HG03060 (cell line): Measurements from ENCODE around the gene PLAAT3.
A peak's percentile ranks its signal among the peaks of the same experiment; 100 is the strongest.
"Not testable (repeated sequence)": the region's sequence is repeated elsewhere in the genome, so short reads cannot be mapped to it uniquely, and the experiment has no call there.

Experiments
- ATAC-seq: cut with Tn5 transposase; IDR thresholded peaks from one replicate; pipeline ENCODE4 v1.9.1; 2021; ENCODE audit warnings: low read depth, moderate number of reproducible peaks; ENCODE audit not compliant: unreplicated experiment

Gene PLAAT3

DNA sequence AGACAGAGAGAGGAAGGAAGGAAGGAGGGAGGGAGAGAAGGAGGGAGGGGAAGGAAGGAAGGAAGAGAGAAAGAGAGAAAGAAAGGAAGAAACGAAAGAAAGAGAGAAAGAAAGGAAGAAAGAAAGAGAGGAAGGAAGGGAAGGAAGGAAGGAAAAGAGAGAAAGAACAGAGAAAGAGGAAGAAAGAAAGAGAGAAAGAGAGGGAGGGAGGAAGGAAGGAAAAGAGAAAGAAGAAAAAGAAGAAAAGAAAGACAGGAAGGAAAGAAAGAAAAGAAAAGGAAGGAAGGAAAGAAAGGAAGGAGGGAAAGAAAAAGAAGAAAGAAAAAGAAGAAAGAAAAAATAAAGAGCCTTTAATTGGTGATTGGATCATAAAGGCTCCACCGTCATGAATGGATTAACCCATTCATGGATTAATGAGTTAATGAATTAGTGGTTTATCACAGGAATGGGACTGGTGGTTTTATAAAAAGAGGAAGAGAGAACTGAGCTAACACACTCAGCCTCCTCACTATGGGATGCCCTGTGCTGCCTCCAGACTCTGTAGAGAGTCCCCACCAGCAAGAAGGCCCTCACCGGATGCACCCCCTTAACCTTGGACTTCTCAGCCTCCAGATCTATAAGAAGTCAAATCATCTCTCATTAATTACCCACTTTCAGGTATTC lies 42.1 kb downstream of the PLAAT3 start:
- ATAC-seq = no peak

DNA sequence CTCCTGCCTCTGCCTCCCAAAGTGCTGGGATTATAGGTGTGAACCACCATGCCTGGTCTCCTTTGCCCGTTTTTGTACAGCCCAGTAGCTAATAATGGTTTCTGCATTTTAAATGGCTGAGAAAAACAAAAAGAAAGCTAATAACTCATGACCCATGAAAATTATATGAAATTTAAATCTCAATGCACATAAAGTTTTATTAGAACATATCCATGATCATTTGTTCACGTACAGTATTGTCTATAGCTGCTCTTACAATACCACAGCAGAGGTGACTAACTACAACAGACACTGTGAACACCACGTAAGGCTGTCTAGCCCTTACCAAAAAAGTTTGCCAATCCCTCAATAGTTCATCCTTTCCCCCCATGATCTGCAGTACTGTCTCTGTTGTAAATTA lies 44.7 kb downstream of the PLAAT3 start:
- ATAC-seq = no peak

DNA sequence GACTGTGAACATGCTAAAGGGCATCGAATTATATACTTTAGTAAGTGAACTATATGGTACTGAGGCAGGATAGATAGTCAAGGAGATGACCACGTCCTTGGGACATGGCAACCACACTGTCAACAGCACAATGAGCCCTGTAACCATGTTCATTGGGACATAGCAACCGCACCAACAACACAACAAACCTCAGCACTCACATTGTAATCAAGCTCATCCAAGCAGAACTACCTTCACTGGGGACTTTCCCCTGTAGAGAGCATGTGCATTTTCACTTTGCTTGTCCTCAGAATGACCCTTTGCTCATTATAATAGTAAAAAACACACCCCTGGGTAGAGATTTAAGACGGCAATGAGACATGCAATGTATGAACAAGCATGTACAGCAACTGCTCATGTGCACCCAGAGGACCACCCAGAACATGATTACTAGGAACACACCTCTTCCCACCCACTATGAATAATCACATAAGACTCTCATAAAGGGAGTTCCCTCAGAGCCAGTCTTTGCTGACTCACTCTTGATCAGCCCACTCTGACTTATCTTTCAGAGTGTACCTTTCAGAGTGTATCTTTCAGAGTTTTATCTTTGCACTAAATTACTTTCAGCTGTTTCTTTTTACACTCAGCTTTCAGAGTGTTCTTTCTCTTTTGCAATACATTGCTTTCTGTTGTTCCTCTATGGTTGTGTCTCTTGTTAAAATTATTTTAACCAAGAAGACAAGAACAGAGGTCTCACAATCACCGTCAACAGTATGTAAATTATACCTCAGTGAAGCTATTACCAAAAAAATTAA lies 47.0 kb downstream of the PLAAT3 start:
- ATAC-seq = peak; percentile 72

DNA sequence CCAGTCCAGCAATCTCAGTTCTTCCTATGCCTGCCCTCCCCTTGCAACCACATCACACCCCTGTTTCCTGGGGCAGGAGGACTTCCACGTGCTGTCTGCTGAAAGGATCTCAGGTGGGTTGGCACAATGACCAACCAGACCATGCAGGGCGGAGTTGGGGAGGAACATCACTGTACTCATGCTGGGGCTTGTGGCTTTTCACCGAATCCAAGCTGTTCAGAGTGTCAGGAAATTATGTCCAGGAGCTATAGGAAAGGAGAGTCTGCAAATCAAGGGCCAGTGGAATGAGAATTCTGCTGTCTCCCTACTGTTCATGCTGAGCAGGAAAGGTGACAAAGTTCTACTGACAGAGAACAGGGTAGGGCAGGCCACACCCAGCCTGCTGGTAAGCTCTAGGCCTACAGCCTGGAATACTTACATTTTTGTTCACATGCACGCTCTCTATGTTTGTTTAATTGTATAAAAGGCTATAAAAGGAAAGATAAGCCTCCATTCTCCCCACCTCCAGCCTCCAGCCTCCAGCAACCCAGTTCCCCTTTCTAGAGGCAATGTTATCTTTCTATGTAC lies 49.4 kb downstream of the PLAAT3 start:
- no peak for ATAC-seq

DNA sequence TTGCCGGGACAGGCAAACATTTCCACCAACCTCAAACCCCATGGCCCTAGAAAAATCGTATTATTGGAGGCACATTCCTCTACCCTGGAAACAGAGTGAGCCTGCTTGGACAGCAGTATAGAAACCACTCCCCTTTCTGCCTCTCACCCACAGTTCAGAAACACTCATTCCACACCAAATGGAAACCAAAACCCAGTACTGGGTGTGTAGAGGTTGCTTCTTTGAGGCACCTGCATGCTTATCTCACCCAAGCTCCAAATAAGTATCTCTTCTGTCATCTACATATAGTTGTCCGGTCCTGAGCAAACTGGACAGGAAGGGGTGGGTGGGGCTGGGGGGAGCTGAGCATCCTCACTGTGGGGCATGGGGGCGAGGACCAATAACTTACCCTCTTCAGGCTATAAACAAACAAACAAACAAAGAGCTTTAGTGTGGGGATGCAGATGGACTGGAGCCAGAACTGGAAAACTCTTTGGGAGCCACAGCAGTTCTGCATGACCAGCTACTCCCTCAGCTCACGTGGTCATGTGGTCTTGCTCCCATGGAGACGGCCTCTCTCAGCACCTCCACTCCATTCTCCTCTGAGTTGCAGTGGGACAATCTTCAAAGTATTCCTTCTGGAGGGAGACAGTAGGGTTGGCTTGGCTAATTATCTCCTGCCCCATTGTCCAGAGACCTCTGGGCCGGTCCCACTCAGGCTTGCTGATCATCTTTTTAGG lies 50.0 kb downstream of the PLAAT3 start:
- peak; percentile 26 for ATAC-seq

DNA sequence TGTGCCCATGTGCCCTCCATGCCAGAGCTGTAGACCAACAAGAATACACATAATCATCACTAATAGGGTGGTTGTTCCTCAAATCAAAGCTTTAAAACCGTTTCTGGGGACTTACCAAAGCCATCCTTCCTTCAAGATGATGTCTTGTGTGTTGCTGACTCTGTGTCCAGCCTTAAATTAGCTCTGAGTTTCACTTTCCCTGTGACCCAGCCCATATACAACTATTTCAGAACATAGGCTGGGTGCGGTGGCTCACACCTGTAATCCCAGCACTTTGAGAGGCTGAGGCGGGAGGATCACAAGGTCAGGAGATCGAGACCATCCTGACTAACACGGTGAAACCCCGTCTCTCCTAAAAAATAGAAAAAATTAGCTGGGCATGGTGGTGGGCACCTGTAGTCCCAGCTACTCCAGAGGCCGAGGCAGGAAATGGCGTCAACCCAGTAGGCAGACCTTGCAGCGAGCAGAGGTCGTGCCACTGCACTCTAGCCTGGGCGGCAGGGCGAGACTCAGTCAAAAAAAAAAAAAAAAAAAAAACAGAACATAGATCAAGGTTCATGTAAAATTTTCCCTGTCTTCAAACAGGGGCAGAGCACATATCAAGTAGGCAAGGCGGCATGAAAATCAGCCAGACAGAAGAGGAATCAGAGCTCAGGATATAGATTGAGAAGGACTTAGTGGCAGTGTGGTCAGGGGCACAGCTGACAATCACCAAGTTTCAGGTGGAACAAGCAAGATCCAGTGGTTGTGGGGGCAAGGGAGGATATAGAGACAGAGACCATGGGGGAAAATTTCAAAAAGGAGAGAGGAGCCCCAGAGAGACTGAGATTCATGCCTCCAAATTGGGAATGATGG lies 50.8 kb downstream of the PLAAT3 start, which contains the start of gene PLAAT2:
TSS of gene PLAAT2 (minus strand) at position 179 of the 855 bp plus-strand sequence. CDS start at position 124, 55 bp downstream.
- ATAC-seq = no peak

DNA sequence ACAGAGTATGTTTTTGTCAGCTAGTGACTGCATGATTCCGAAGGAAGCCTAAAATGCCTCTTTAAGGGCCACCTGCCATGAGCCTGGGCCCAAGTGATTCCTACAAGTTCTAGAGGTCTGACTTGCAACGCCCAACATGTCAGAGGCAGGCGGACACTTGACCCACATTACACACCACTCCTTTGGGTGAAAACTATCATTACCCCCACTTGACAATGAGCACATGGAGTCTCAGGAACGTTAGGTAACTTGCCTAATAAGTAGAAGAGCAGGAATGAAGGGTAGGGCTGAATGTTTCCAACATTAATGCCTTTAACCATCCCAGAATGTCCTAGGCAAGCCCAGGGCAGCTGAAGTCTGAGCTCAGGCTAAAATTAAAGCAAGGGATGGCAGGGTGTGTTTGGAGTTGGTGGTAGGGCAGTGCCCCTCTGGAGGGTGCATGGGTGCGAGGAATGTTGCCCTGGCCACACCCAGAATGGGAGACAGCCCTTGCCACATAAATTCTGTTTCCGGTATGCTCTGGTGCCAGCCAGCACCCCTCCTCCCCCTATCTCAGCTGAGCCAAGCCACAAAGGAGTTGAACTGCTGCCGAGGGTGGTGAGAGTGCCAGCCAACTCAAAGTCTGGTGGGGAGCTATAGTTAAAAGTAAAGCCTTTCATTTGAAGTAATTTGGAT lies 53.6 kb downstream of the PLAAT3 start:
- ATAC-seq = no peak

DNA sequence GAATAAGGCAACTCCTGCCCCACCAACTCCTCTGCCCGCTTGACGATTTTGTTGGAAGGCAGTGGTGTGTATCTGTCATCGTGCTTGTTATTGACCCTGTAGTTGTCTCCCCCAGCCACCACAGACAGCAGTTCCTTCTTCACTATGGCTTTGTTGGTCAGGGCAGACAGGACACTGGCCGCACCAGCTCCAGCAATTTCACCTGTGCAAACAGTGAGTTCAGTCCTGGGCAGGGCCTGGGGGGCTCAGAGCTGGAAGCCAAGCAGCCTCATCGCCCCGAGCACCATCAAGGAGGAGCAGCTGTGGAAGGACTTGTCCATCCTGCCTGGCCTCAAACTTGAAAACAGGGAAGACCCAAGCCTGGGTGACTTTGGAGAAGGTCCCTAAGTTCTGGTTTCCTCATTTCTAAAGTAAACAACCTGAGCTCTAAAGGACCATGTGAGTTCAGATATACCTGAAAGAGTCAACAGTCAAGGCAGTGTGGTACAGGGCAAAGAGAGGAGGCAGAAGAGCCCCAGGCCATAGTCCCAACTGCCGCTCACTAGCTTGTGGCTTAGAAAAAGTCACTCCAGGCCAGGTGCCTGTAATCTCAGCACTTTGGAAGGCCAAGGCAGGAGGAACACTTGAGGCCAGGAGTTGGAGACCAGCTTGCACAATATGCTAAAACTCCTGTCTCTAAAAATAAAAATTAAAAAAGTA lies 55.6 kb downstream of the PLAAT3 start:
- ATAC-seq = no peak

DNA sequence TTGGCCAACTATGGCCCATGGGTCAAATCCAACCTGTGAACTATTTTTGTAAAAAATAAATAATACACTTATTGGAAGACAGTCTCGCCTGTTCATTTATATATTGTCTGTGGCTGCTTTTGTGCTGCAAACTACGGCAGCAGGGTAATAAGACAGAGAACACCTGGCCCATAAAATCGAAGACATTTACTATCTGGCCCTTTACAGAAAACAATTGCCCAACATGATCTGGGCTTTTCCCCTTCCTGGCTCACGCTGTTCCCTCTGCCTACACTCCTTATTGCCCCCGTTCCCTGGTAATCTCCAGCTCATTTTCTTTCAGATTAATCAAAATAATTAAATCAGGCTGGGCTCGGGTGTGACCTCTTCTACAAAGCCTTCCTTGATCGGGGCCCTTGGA lies 56.7 kb downstream of the PLAAT3 start:
- no peak for ATAC-seq

DNA sequence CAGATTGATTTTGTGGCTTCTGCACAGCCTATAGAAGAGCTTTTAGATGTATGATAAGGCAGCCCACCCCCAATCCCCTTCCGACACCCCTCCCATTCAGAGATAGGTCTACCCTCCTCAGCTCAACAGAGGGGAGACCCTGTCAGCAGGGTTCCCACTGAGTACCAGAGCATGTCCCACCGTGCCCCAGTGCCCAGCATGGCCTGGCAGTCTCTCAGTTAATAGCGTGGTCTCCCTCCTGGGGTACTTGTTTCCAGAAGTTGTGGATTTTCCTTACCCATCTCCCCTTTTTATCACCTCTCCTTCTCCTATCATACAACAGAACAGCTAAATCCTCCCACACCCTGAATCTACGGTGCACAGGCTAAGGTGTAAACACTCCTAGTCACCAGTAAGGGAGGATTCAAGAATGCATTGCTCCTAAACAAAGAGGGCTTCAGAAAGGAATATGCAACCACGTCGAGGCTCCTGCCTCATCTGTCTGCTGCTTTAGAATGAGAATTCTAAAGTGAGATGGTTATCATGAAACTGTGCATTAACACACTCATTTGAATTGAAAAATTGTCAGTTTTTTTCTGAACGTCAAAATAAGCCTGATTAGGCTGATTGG lies 57.7 kb downstream of the PLAAT3 start:
- ATAC-seq = no peak

DNA sequence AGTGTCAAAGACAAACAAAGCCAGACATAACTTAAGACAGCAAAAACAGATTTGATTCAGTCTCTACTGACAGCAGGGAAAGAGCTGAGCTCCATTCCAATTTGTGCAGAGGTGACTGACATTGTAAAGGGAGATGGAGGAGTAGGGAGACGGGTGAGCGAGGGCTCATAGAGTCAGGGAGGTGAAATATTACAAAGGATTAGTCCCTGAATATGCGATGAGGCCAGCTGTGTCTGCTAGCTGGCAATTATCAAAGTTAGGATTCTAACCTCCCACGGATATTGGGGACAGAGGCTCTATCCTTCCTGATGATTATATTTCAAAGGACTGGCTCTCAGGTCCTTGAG lies 59.4 kb downstream of the PLAAT3 start:
- ATAC-seq = no peak

DNA sequence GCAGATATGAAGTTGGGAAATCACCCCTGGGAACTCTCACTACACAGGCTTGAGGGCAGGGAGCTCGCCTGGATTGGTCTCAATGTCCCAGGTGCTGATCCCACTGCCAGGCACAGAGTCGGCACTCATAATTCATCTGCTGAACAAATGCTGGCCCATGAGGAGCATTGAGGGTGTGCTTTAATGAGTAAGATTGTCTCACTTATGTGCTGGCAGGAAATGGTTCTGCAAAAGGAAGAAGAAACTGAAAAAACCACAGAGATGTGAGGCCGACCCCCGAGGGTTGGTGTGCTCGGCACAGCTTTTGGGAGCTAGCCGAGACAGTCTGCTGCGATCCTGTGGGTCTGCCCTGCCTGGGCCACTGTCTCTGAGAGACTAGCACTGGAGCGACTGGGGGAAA lies 60.5 kb downstream of the PLAAT3 start:
- no peak for ATAC-seq

DNA sequence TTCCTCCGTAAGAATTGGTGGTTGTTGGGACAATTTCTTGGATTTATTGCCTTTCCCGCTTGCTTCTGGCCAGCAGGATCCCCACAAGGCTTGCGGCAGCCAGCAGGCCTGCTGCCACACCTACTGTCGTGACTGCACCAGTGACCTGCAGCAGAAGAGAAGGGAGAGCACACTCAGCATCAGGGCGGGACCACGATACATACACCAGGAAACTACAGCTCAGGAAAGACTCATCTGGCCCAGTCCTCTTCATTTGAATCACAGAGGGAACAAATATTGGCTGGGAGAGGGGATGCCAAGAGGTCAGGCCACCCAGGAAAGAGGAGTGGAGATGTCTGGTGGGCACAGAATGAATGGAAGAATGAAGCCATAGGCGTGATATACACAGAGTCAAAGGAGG lies 61.3 kb downstream of the PLAAT3 start:
- ATAC-seq = no peak

DNA sequence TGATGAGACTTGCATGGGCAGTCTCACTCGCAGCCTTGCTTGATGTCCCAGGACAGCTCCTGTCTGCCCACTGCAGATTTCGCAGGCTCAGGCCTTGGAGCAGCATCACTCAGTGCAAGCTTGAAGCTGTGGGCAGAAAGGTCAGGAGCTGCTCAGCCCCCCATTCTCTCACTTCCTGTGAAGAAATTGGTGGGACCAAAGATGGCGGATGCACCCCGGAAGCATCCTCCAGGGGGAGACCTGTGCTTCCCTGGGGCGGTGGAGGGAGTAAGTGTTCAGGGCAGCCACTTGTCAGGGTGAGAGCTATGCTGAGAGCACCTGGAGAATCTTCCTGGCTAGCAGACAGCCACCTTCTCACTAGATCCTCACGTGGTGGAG lies 62.4 kb downstream of the PLAAT3 start:
- ATAC-seq = no peak

DNA sequence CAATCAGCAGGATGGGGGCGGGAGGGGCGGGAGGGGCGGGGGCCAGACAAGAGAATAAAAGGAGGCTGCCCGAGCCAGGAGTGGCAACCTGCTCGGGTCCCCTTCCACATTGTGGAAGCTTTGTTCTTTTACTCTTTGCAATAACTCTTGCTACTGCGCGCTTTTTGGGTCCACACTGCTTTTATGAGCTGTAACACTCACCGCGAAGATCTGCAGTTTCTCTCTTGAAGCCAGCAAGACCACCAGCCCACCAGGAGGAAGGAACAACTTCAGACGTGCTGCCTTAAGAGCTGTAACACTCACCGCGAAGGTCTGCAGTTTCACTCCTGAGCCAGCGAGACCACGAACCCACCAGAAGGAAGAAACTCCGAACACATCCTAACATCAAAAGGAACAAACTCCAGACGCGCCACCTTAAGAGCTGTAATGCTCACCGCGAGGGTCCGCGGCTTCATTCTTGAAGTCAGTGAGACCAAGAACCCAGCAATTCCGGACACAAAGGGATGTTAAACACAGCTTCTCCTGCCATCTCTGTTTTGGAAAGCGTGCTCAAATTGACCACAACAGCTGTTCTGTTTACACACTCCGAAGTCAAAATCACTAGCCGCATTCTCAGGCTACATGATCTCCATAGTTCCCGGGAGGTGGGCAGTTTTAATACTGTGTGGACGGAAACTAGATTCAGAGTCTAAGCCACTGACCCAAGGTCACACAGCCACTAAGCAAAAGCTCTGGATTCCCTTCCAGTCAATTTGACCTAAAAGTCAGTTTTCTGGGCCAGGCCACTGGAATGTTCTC lies 62.9 kb downstream of the PLAAT3 start:
- ATAC-seq = no peak

DNA sequence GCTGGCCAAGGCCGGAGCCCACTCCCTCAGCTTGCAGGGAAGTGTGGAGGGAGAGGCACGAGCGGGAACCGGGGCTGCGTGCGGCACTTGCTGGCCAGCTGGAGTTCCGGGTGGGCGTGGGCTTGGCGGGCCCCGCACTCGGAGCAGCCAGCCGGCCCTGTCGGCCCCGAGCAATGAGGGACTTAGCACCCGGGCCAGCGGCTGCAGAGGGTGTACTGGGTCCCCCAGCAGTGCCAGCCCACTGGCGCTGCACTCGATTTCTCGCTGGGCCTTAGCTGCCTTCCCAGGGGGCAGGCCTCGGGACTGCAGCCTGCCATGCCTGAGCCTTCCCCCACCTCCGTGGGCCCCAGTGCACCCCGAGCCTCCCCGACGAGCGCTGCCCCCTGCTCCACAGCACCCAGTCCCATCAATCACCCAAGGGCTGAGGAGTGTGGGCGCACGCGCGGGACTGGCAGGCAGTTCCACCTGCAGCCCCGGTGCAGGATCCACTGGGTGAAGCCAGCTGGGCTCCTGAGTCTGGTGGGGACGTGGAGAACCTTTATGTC lies 64.0 kb downstream of the PLAAT3 start:
- not testable (repeated sequence) for ATAC-seq

DNA sequence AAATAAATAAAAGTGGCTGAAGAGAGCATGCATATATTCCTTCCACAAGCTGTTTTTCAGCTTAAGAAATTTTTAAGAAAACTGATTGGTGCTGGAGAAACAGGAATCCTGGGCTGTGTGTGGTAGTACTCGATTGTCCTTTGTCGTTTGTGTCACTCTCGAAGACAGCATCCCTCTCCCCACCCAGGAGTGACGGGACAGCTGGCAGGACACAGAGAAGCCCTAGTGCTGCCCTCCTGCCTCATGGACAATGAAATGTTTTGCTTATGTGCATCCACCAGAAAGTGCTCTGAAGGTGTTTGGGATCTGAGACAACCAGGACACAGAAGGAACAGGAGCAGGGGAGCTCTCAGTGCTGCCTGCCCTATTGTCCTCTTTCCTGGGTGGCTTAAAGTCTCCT lies 64.8 kb downstream of the PLAAT3 start:
- ATAC-seq = no peak

DNA sequence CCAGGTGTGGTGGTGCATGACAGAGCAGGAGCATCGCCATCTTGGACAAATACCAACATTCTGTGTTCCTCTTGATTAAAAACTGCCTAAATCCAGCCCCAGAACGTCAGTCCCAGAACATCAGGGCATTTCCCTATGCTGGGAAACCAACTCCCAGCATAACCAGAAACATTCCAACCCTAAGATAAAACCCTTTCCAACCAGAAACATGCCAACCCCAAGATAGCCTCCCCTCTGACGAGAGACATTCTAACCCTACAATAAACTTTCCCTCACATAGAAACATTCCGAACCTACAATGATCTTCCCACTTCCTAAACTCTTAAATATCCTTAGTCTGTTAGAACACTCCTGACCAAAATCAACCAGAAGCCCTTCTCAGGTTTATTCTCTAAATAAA lies 66.1 kb downstream of the PLAAT3 start:
- no peak for ATAC-seq
